Heart left ventricle (tissue), 16 donors: ENCODE data around the gene PTPRD. TPM values are rescaled to one million over a fixed set of nuclear protein-coding genes. Genes with fewer than 3 reads are reported as not detected.
A peak's percentile ranks its signal among the peaks of the same experiment; 100 is the strongest.

ENCODE experiments used
- ATAC-seq, 4 donors: fragments of 200-7000 bp; cut with Tn5 transposase; one replicate each; pipeline ENCODE4 v1.9.1; 2020 to 2022; ENCODE audit warnings: moderate library complexity in 4 of 4, mild to moderate bottlenecking in 3 of 4, moderate number of reproducible peaks in 1 of 4
- DNase-seq, 5 donors: peaks; one replicate each; pipeline ENCODE4 v3.0.0-alpha.2; 2020
- H3K27ac ChIP-seq, 12 donors: fragments of 200-600 bp; sonication (generic) in 4 of 12; one replicate each; pipeline versions ENCODE4 v1.5.0 to v1.8.0; 2016 to 2022; ENCODE audit warnings: mild to moderate bottlenecking in 2 of 12
- H3K27me3 ChIP-seq, 9 donors: fragments of 200-600 bp; sonication (generic) in 2 of 9; one replicate each; pipeline versions ENCODE4 v1.5.1 to v1.8.0; 2016 to 2022; ENCODE audit warnings: mild to moderate bottlenecking in 3 of 9
- H3K36me3 ChIP-seq, 9 donors: fragments of 200-600 bp; sonication (generic) in 2 of 9; one replicate each; pipeline versions ENCODE4 v1.5.0 to v1.8.0; 2018 to 2022; ENCODE audit warnings: mild to moderate bottlenecking in 2 of 9
- H3K4me1 ChIP-seq, 12 donors: fragments of 200-600 bp; sonication (generic) in 4 of 12; one replicate each; pipeline versions ENCODE4 v1.5.0 to v1.8.0; 2016 to 2022; ENCODE audit warnings: mild to moderate bottlenecking in 3 of 12
- H3K4me3 ChIP-seq, 12 donors: fragments of 200-600 bp; sonication (generic) in 4 of 12; one replicate each; pipeline versions ENCODE4 v1.5.0 to v1.8.0; 2017 to 2022; ENCODE audit warnings: mild to moderate bottlenecking in 9 of 12, moderate library complexity in 4 of 12
- H3K9me3 ChIP-seq, 12 donors: fragments of 200-600 bp; sonication (generic) in 4 of 12; one replicate each; pipeline versions ENCODE4 v1.5.0 to v1.8.0; 2016 to 2022; ENCODE audit warnings: mild to moderate bottlenecking in 1 of 12
- CTCF ChIP-seq, 12 donors: fragments of 200-600 bp; sonication (generic) in 4 of 12; IDR thresholded peaks; one replicate each; pipeline versions ENCODE4 v1.5.0 to v1.8.0; 2018 to 2022; ENCODE audit warnings: antibody characterized with exemption in 12 of 12, mild to moderate bottlenecking in 5 of 12
- POLR2A ChIP-seq, 2 donors: fragments of 450-650 bp; IDR thresholded peaks; one replicate each; pipeline ENCODE4 v1.6.1; 2017; ENCODE audit warnings: antibody characterized with exemption in 2 of 2, mild to moderate bottlenecking in 2 of 2, moderate library complexity in 2 of 2
- WGBS, 4 donors: extraction: QIAGEN DNeasy Blood & Tissue Kit in 2 of 4; methylation state at CpG; one replicate each; pipeline versions ENCODE4 v1.1.5 to v1.1.7; 2013 to 2018; 5-methylcytosine and 5-hydroxymethylcytosine counted together
- intact Hi-C, 10 donors: fragments of 100-400 bp; cut with DNase I; formaldehyde crosslinking; loops; one replicate each; pipeline versions ENCODE4 v1.11.1 to v1.14.2; 2022
- polyA plus RNA-seq, 2 donors: library from polyadenylated mRNA; stranded (reverse); fragments of 200-250 nt; gene quantifications; one replicate each; pipeline ENCODE4 v1.2.3, GENCODE V29; 2013
- total RNA-seq, 9 donors: library from RNA; depleted of rRNA in 2 of 9; stranded (reverse); fragments of >200 nt in 2 of 9; fragmentation: NEBNext Ultra II Directional in 3 of 9; extraction: Animal tissue kit (Norgen Biotek cat#: 25700) in 3 of 9; gene quantifications; one replicate each; pipeline versions ENCODE4 v1.1.0 to v1.2.4, GENCODE V29; 2016 to 2023
- donor health status: ischemic (EF 13 %, LVEDD 7.1; RV severe dilation, severe dysfunction).
- donor health status: healthy with polysubstance abuse.
- donor health status: DM: no; HTN: yes; CAD: no.
- donor health status: DM: no; HTN: no; CAD: no.
- donor health status: ischemic (EF 25% LVEDD 6.9; RV normal size, moderate dysfunction).
- donor health status: ischemic (EF 25% LVEDD 5.7; RV mildly dilated, moderate dysfunction).
- donor health status: healthy.
- donor health status: DM: yes; HTN: yes; CAD: no.
- donor health status: ischemic (EF 35%, LVEDD 5.7; RV mildly dilated, moderate dysfunction).
- donor health status: nonischemic (EF 11% LVEDD 7.7; RV severe dilation, severe dysfunction).
- donor health status: DM: yes; HTN: yes; CAD: no.
- donor health status: PGD.
- donor health status: ischemic (EF 29% LVEDD 5.4; RV normal size, mild dysfunction).
- donor health status: nonischemic (EF 23%, LVEDD 6.1; RV moderate dilation, normal function).

PTPRD gene
- total and polyA plus RNA-seq, 11 donors: 1.4 to 25.3 (median 15.1) TPM

- intact Hi-C loops: no loop called here
- H3K27ac ChIP-seq: no peak overlapping the region
- ATAC-seq (no peak), DNase-seq (no peak)
- TF ChIP-seq CTCF (IDR thresholded peaks at IDR 0.05) (no peak), POLR2A (IDR thresholded peaks at IDR 0.05) (no peak)
- peaks cover 0 to 23% (median 1%) of the 10 kb centered on the region in 12 donors for H3K4me1 ChIP-seq
- 52 to 74% (median 71%) methylated on average over 1 of the region's 1 CpG for WGBS, 4 donors
- H3K4me3 ChIP-seq: no peak overlapping the region
- H3K9me3 ChIP-seq: no peaks in the 10 kb centered on the region
- H3K27me3 ChIP-seq: no peaks in the 10 kb centered on the region
- no peaks in the 10 kb centered on the region for H3K36me3 ChIP-seq
Measured at GRCh38 chr9:8874482-8874881, 1738.3 kb downstream of the PTPRD start.

GRCh38 chr9:8872802-8873201, 1740.0 kb downstream of the PTPRD start:
- H3K9me3 ChIP-seq: no peaks in the 10 kb centered on the region
- peaks cover 0 to 26% (median 1%) of the 10 kb centered on the region in 12 donors for H3K4me1 ChIP-seq
- WGBS, 4 donors: 48 to 64% (median 58%) methylated on average over 3 of the region's 3 CpGs
- ATAC-seq: peak in 2 of 4 donors; percentile 38 to 70
- H3K36me3 ChIP-seq: no peaks in the 10 kb centered on the region
- DNase-seq: no peak
- H3K27me3 ChIP-seq: no peaks in the 10 kb centered on the region
- TF ChIP-seq CTCF (IDR thresholded peaks at IDR 0.05) (no peak), POLR2A (IDR thresholded peaks at IDR 0.05) (no peak)
- intact Hi-C loops: no loop called here
- H3K4me3 ChIP-seq: no peak overlapping the region
- H3K27ac ChIP-seq: no peak overlapping the region

GRCh38 chr9:8871796-8872445, 1740.9 kb downstream of the PTPRD start:
- Histone ChIP-seq H3K36me3 (no peaks in the 10 kb centered on the region), H3K4me3 (no peak overlapping the region), H3K4me1 (peaks cover 0 to 26% (median 1%) of the 10 kb centered on the region in 12 donors), H3K9me3 (no peaks in the 10 kb centered on the region), H3K27me3 (no peaks in the 10 kb centered on the region), H3K27ac (no peak overlapping the region)
- WGBS, 4 donors: 44 to 66% (median 59%) methylated on average over 3 of the region's 3 CpGs
- TF ChIP-seq POLR2A (IDR thresholded peaks at IDR 0.05): no peak
- no peak for TF ChIP-seq CTCF (IDR thresholded peaks at IDR 0.05)
- DNase-seq: no peak
- ATAC-seq: peak in 1 of 4 donors; percentile 35
- intact Hi-C loops: no loop called here

- Histone ChIP-seq H3K4me3 (no peak overlapping the region), H3K27ac (peak overlapping the region in 1 of 12 donors; percentile 13), H3K9me3 (no peaks in the 10 kb centered on the region), H3K36me3 (no peaks in the 10 kb centered on the region), H3K27me3 (no peaks in the 10 kb centered on the region), H3K4me1 (peaks cover 0 to 26% (median 1%) of the 10 kb centered on the region in 12 donors)
- TF ChIP-seq CTCF (IDR thresholded peaks at IDR 0.05) (no peak), POLR2A (IDR thresholded peaks at IDR 0.05) (no peak)
- ATAC-seq: peak in 2 of 4 donors; percentile 63 to 64
- DNase-seq: no peak
- intact Hi-C loops: no loop called here
- 16 to 31% (median 25%) methylated on average over 1 of the region's 1 CpG for WGBS, 4 donors
Measured at GRCh38 chr9:8871396-8871795, 1741.4 kb downstream of the PTPRD start.
